ENCODE results near the gene MRFAP1. TPM values are rescaled to one million over a fixed set of nuclear protein-coding genes. Genes with fewer than 3 reads are reported as not detected.

Gene MRFAP1
- total and polyA plus RNA-seq, 2 of the 4 experiments (the other 2 are of a cell fraction) = 65.4 to 268 TPM

DNA sequence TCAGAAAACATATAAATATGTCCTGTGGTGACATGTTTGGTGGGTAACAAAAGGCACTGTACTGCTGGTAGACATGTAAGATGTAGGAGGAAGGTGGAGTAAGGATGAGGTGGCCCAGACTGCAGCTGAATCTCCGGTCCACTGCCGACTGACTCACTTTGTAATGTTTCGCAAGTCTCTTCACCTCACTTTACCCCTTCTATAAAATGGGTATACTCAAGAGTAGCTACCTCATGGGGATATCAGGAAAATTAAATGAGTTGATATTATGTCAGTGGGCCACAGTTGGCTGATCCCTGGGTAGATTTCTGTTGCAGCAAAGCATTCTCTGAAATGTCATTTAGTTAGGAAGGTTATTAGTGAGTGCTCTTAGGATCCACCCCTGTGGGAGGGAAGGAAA lies 22.1 kb downstream of the MRFAP1 start:
- no peak overlapping the region for H2AK9ac ChIP-seq (replicated peaks; ENCODE audit: low read depth, low read length, poor library complexity)
- no peaks in the 10 kb centered on the region for H3K4me1 ChIP-seq (ENCODE audit: control insufficient read depth, insufficient read depth, low read length)
- no TSS peak for BruUV-seq (replicated peaks)
- H3K27ac ChIP-seq (ENCODE audit: insufficient read depth, low read length) = no peak overlapping the region
- no peak overlapping the region for H3K18ac ChIP-seq (ENCODE audit: low read depth, low read length)
- H3K14ac ChIP-seq (replicated peaks; ENCODE audit: low read depth, low read length) = no peak overlapping the region
- H2AFZ ChIP-seq (replicated peaks; ENCODE audit: low read length, poor library complexity) = no peak overlapping the region
- no peak overlapping the region for H3K23ac ChIP-seq (ENCODE audit: low read depth, low read length)
- no peak overlapping the region for H4K91ac ChIP-seq (ENCODE audit: insufficient read depth, low read depth, low read length)
- H4K8ac ChIP-seq (ENCODE audit: low read depth in 2 of 2, low read length in 2 of 2) = no peak overlapping the region
- no peak overlapping the region for H2BK5ac ChIP-seq (ENCODE audit: low read depth, low read length, poor library complexity, severe bottlenecking)
- H3K4me3 ChIP-seq (ENCODE audit: insufficient read depth, low read depth, low read length) = no peak overlapping the region
- no peak overlapping the region for H3K56ac ChIP-seq (ENCODE audit: extremely low read depth, insufficient read depth, low read length)
- no peak overlapping the region for H3K9ac ChIP-seq (ENCODE audit: low read depth, low read length)
- 0 out of 2 replicates have a peak, but pooled peaks cover 2% of the 10 kb centered on the region for H4K20me1 ChIP-seq (ENCODE audit: insufficient read depth, low read length)
- no peak overlapping the region for H4K5ac ChIP-seq (ENCODE audit: low read depth, low read length)
- H2AK5ac ChIP-seq (ENCODE audit: low read depth, low read length) = no peak overlapping the region
- dilution Hi-C loops (cut with HindIII; ENCODE audit: low sequenced_read_pairs, unreplicated experiment) = no loop called here
- no peak overlapping the region for H2BK20ac ChIP-seq (ENCODE audit: low read depth, low read length)
- no peak for ATAC-seq (ENCODE audit: low read depth)
- H3K27me3 ChIP-seq (ENCODE audit: control insufficient read depth, insufficient read depth, low read length) = peaks cover 22% of the 10 kb centered on the region
- POLR2A ChIA-PET (ENCODE audit: unreplicated experiment) = no interaction called here
- no peak overlapping the region for H2BK120ac ChIP-seq (ENCODE audit: low read depth, low read length)
- no peaks in the 10 kb centered on the region for H3K9me3 ChIP-seq (ENCODE audit: control insufficient read depth, insufficient read depth, low read length)
- DNase-seq = no peak
- no peak overlapping the region for H3K4ac ChIP-seq (ENCODE audit: low read depth, low read length)
- WGBS, 2 experiments (ENCODE audit: extremely low coverage in 2 of 2, insufficient read length in 1 of 2) = no CpG with 5 or more reads among the region's 3 CpGs
- CTCF ChIA-PET = no interaction called here
- in situ Hi-C loops (cut with MboI; ENCODE audit: low sequenced_read_pairs) = no loop called here
- peak; percentile 48 for TF ChIP-seq CEBPB (IDR thresholded peaks at IDR 0.05; ENCODE audit: low read depth, low read length)
- TF ChIP-seq, protein P1, sequence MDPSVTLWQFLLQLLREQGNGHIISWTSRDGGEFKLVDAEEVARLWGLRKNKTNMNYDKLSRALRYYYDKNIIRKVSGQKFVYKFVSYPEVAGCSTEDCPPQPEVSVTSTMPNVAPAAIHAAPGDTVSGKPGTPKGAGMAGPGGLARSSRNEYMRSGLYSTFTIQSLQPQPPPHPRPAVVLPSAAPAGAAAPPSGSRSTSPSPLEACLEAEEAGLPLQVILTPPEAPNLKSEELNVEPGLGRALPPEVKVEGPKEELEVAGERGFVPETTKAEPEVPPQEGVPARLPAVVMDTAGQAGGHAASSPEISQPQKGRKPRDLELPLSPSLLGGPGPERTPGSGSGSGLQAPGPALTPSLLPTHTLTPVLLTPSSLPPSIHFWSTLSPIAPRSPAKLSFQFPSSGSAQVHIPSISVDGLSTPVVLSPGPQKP (IDR thresholded peaks at IDR 0.05; ENCODE audit: borderline replicate concordance, low read depth, low read length) = no peak
- no peaks in the 10 kb centered on the region for H3K79me1 ChIP-seq (ENCODE audit: low read depth in 1 of 2, low read length in 2 of 2)
- no peak overlapping the region for H3K4me2 ChIP-seq (ENCODE audit: low read depth, low read length)
- intact Hi-C loops (cut with micrococcal nuclease) = no loop called here
- peaks cover 8% of the 10 kb centered on the region for H3K9me1 ChIP-seq (ENCODE audit: insufficient read depth, low read length)
- H2BK15ac ChIP-seq (ENCODE audit: low read depth, low read length) = no peak overlapping the region
- no peaks in the 10 kb centered on the region for H3K36me3 ChIP-seq (ENCODE audit: control insufficient read depth, insufficient read depth, low read length)
